K562 (cell line): Measurements from ENCODE around the gene LMNTD2. TPM values are rescaled to one million over a fixed set of nuclear protein-coding genes. Genes with fewer than 3 reads are reported as not detected.
A peak's percentile ranks its signal among the peaks of the same experiment; 100 is the strongest.

Experiments
- BCOR ChIP-seq: fragments of 450-650 bp; IDR thresholded peaks from 2 replicates; pipeline ENCODE4 v1.6.1; 2016
- BRD4 ChIP-seq: fragments of 200-600 bp; sonication (generic); IDR thresholded peaks from 2 replicates; pipeline ENCODE4 v1.6.1; 2017; ENCODE audit warnings: inconsistent platforms
- CREM ChIP-seq: IDR thresholded peaks from 2 replicates; pipeline ENCODE4 v1.6.1; 2014; ENCODE audit warnings: antibody characterized with exemption, low read depth
- E2F1 ChIP-seq: sonication (generic); formaldehyde crosslinking; IDR thresholded peaks from 2 replicates; pipeline ENCODE4 v1.8.1; 2023; ENCODE audit warnings: mild to moderate bottlenecking, missing genetic modification reagents, moderate library complexity
- GTF2E2 ChIP-seq: fragments of 200-800 bp; sonication (Bioruptor generic); IDR thresholded peaks from 2 replicates; pipeline ENCODE4 v1.6.1; 2016; ENCODE audit warnings: missing genetic modification characterization, missing compliant biosample characterization
- HLTF ChIP-seq: fragments of 450-650 bp; IDR thresholded peaks from 2 replicates; pipeline ENCODE4 v1.6.1; 2016
- HNRNPUL1 ChIP-seq: fragments of 200-400 bp; formaldehyde crosslinking; IDR thresholded peaks from 2 replicates; pipeline ENCODE4 v1.6.1; 2017; ENCODE audit warnings: low read length
- IRF1 ChIP-seq: sonication (generic); formaldehyde crosslinking; IDR thresholded peaks from 2 replicates; pipeline ENCODE4 v1.8.0; 2022; ENCODE audit warnings: missing genetic modification reagents, mild to moderate bottlenecking, borderline replicate concordance
- JUND ChIP-seq, 2 experiments: IDR thresholded peaks; 2 replicates in 1 of 2; 3 replicates in 1 of 2; pipeline ENCODE4 v1.6.1; 2011; ENCODE audit warnings: borderline replicate concordance in 2 of 2, low read depth in 2 of 2, low read length in 2 of 2, improper control_type of control experiment in 1 of 2, missing biosample characterization in 1 of 2, missing genetic modification characterization in 1 of 2, missing genetic modification reagents in 1 of 2
- KDM5B ChIP-seq: fragments of 200-600 bp; sonication (generic); IDR thresholded peaks from 2 replicates; pipeline ENCODE4 v1.6.1; 2012; ENCODE audit warnings: low read depth, mild to moderate bottlenecking, moderate library complexity, low read length, control low read depth, inconsistent platforms; ENCODE audit not compliant: insufficient replicate concordance
- MXD1 ChIP-seq: fragments of 250-450 bp; sonication (Bioruptor Pico); IDR thresholded peaks from 2 replicates; pipeline ENCODE4 v1.8.0; 2021; ENCODE audit warnings: borderline replicate concordance, mild to moderate bottlenecking, moderate library complexity; ENCODE audit not compliant: poor library complexity, severe bottlenecking
- NFE2 ChIP-seq: IDR thresholded peaks from 2 replicates; pipeline ENCODE4 v1.6.1; 2014; ENCODE audit warnings: antibody characterized with exemption, low read depth
- NKRF ChIP-seq: fragments of 450-650 bp; IDR thresholded peaks from 2 replicates; pipeline ENCODE4 v1.6.1; 2016; ENCODE audit warnings: borderline replicate concordance
- PATZ1 ChIP-seq: fragments of 250-450 bp; sonication (Bioruptor Pico); IDR thresholded peaks from 2 replicates; pipeline ENCODE4 v1.5.0; 2020; ENCODE audit warnings: mild to moderate bottlenecking, borderline replicate concordance
- PRPF4 ChIP-seq: fragments of 200-400 bp; formaldehyde crosslinking; IDR thresholded peaks from one replicate; pipeline ENCODE4 v1.6.1; 2017; ENCODE audit warnings: low read length, low read depth, mild to moderate bottlenecking; ENCODE audit not compliant: insufficient read depth, poor library complexity, severe bottlenecking
- SAFB2 ChIP-seq: fragments of 200-400 bp; formaldehyde crosslinking; IDR thresholded peaks from 2 replicates; pipeline ENCODE4 v1.6.1; 2018; ENCODE audit warnings: borderline replicate concordance, low read length, low read depth, moderate library complexity; ENCODE audit not compliant: severe bottlenecking
- SREBF1 ChIP-seq: fragments of 150-350 bp; IDR thresholded peaks from 2 replicates; pipeline ENCODE4 v1.6.1; 2014; ENCODE audit warnings: antibody characterized with exemption, low read depth, low read length, borderline replicate concordance
- U2AF2 ChIP-seq: fragments of 200-400 bp; formaldehyde crosslinking; optimal IDR thresholded peaks from 2 replicates; pipeline ENCODE3; 2017; ENCODE audit warnings: low read depth, mild to moderate bottlenecking, low read length
- USF1 ChIP-seq: sonication (generic); formaldehyde crosslinking; IDR thresholded peaks from 2 replicates; pipeline ENCODE4 v1.9.0; 2022; ENCODE audit warnings: mild to moderate bottlenecking, missing genetic modification reagents
- ZNF436 ChIP-seq: fragments of 250-450, 450-650 bp; sonication (Bioruptor Pico); formaldehyde crosslinking; IDR thresholded peaks from 2 replicates; pipeline ENCODE4 v1.7.0; 2020; ENCODE audit warnings: mild to moderate bottlenecking
- ZNF76 ChIP-seq: fragments of 250-450 bp; sonication (Bioruptor Pico); IDR thresholded peaks from 2 replicates; pipeline ENCODE4 v1.4.0; 2020; ENCODE audit warnings: mild to moderate bottlenecking, moderate library complexity, borderline replicate concordance
- polyA plus RNA-seq, 8 experiments: library from polyadenylated mRNA; depleted of rRNA in 4 of 8; stranded (reverse) in 5 of 8; unstranded in 3 of 8; fragments of >200 nt; fragmentation: Nextera tagmentation in 2 of 8; fragmentation: Illumina TruSeq in 1 of 8; extraction: Ambion mirVana in 2 of 8; extraction: Trizol in 1 of 8; gene quantifications; 2 replicates each; pipeline versions ENCODE4 v1.2.1 to v1.2.3, GENCODE V29; 2011 to 2014; ENCODE audit warnings: inconsistent platforms in 1 of 8, missing spikeins in 1 of 8
- total RNA-seq, 7 experiments: library from RNA; depleted of rRNA in 6 of 7; stranded (reverse); fragments of >200 nt in 6 of 7; fragmentation: Illumina TruSeq in 2 of 7; extraction: Trizol in 2 of 7; gene quantifications; 2 replicates each; pipeline versions ENCODE4 v1.2.1 to v1.2.3, GENCODE V29; 2011 to 2021; ENCODE audit warnings: low replicate concordance in 1 of 7

LMNTD2 gene
- total and polyA plus RNA-seq, 9 of the 15 experiments (the other 6 are each of a cell fraction or from before 2014, with no cell fraction given): 0.48 to 4.2 (median 1.5) TPM; not detected in 3

- TF ChIP-seq SREBF1 (no peak), JUND (IDR thresholded peaks at IDR 0.05; ENCODE audit: borderline replicate concordance, low read depth, low read length) (peak; percentile 91), JUND (tag; IDR thresholded peaks at IDR 0.05; ENCODE audit: borderline replicate concordance, low read depth, low read length) (peak; percentile 82; the same call in 2 of the 3 replicates), HNRNPUL1 (no peak), U2AF2 (no peak), BCOR (no peak), CREM (no peak), SAFB2 (no peak), ZNF436 (CRISPR knock-in tag) (no peak), NFE2 (0 out of 2 replicates have a peak, but pooled peaks have one; percentile 20), BRD4 (no peak), MXD1 (no peak), GTF2E2 (no peak), USF1 (CRISPR knock-in tag) (no peak), ZNF76 (CRISPR knock-in tag) (no peak), IRF1 (no peak), PRPF4 (no peak), E2F1 (CRISPR knock-in tag) (no peak), KDM5B (no peak), PATZ1 (CRISPR knock-in tag) (no peak), NKRF (no peak), HLTF (no peak)
Observed at GRCh38 chr11:587978-588380, 27.4 kb upstream of the LMNTD2 start (continued).
